GM19455 (cell line): ENCODE measurements around the gene OSBPL10.
"Not testable (repeated sequence)": the region's sequence is repeated elsewhere in the genome, so short reads cannot be mapped to it uniquely, and the experiment has no call there.

Source experiments
- ATAC-seq: cut with Tn5 transposase; IDR thresholded peaks from one replicate; pipeline ENCODE4 v1.9.1; 2021; ENCODE audit not compliant: unreplicated experiment

The OSBPL10 gene

DNA sequence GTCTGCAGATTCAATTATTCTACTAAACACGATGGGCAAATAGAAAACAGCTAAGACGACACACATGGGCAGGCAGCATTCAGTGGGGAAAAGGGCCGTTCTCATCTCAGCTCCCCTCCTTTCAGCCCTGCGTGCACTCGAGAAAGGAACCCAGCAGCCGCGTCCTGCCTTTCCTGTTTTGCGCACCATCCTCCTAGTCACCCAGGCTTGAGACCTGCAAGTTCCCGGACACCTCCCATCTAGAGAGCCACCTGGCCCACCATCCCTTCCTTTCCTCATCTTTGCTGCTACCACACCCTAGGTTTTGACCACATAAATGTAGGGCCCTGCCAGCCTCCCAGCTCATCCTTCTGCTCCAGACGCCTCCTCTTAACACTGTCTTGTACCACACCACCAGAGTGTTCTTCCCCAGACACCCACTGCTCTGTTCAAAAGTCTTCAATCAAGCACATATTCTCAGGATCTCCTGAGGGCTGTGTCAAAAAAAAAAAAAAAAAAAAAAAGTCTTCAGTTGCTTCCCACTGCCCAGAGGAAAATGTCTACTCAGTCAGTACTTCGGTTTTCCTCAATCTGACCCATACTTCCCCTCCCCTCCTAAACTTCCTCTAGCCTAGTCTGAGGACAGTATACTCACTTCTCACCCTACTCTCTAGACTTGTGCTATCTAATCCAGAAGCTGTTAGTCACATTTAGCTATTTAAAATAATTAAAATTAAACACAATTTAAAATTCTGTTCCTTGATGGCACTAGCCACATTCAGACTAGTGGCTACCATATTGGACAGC, 266.4 kb downstream of the OSBPL10 start:
- ATAC-seq, result no peak

DNA sequence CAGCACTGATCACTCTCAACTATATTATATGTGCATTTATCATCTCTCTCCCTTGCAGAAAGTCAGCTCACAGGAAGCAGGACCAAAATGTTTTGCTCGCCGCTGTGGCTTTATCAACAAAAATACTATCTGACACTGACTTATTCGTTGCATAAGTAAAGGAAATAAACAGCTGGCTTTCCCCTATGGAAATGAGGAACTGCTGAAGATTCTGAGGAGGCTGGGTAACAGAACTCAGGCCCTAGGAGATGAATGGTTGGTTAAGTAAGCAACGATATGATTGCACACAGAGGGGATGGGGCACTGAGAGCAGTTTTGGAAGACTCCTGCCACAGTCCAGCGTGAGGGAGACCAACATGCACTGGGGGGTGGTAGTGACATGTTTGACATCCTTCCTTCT, 267.2 kb downstream of the OSBPL10 start:
- no peak for ATAC-seq

DNA sequence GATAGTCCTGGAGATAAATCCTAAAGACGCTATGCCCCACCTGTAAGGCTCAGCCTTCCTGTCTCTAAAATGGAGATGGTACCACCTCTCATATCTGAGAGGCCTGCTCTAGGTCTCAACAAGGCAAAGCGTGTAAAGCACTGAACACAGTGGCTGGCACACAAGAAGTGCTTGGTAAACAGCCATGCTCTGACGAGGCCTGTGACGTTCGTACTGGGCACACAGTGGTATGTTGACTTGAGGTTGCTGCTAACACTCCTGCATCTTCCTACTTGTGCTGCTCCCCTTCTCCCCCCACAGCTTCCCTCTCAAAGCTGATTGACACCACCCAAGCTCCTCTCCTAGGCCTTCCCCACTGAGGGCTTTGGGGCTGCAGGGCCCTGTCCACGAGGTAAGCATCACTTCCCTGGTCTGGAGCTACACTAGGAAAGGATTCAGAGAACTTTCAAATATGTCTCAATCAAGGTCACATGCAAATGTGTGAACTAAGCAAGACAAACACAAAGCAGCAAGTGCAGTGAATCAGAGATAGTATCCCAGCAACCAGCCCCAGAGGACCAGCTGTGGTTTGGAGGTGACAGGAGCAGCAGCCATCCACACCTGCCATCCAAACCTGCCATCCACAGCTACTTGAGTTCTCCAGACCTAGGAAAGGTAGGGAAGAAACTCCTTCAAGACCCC, 270.8 kb downstream of the OSBPL10 start:
- ATAC-seq, result no peak

DNA sequence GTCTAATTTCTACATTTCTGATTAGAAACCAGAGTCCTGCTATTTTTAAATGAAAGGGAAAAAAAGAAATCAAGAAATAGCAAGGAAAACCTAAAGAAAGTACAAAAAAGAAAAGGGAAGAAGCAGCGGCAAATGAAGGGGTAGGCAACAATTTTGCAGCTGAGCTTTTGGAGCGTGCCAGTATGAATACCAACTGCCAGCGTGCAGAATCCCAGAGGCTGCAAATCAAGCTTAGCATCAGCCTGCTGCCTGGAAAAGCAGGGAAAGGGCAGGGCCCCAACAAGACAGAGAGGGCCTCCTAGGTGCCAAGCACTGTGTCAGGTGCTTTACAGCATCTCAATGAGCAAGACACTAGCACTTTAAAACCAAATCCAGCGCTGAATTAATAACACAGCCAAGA, 271.5 kb downstream of the OSBPL10 start:
- ATAC-seq, result no peak

DNA sequence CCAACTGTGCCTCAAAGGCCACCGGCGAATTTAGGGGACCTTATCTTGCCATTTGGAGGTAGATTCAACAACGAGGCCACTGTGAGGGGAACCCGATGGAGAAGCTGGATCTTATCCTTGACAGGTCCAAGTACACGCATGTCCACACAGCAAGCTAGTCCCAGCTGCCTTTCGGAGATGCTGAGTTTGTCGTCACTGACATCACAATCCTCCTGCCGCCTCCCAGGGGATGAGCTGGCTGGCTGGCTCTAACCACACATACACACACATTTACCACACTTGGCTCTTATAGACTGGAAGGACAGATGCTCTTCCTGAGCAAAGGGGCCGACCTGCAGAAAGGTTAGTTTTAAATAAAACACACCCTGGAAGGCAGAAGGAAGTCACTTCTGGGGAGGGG, 272.1 kb downstream of the OSBPL10 start:
- no peak for ATAC-seq

DNA sequence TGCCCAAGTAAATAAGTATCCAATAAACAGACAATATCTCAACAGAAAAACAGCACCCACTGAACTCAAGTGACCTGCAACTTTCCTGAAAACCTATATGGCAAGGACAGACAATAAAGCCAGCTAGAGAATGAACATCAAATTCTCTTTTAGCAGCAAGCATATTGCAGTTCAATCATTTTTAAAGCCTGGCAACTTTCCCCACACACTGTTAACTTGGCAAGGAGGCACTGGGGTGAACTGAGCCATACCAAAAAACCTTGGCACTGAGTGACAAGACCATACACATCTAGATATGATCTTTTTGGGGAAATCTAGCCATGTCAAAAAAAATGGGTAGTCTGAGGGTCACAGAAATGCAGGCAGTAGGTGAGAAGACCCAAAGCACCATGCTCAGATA, 273.8 kb downstream of the OSBPL10 start:
- no peak for ATAC-seq

DNA sequence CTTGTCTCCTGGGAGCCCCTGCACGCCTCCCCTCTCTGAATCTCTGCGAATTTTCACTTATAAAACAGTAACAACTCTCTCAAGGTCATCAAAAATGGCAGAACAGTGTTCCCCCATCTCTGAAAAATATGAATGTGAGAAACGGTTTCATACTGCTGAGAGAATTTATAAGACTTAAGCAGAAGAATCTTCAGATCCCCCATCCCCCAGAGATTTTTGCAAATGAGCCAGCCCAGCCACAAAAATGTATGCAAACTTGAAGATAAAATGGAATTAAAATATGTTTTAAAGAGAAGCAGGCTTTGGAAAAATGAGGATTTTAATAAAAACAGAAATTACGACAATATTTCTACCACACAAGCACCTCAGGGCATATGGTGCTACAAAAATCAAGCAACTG, 275.3 kb downstream of the OSBPL10 start:
- no peak for ATAC-seq

DNA sequence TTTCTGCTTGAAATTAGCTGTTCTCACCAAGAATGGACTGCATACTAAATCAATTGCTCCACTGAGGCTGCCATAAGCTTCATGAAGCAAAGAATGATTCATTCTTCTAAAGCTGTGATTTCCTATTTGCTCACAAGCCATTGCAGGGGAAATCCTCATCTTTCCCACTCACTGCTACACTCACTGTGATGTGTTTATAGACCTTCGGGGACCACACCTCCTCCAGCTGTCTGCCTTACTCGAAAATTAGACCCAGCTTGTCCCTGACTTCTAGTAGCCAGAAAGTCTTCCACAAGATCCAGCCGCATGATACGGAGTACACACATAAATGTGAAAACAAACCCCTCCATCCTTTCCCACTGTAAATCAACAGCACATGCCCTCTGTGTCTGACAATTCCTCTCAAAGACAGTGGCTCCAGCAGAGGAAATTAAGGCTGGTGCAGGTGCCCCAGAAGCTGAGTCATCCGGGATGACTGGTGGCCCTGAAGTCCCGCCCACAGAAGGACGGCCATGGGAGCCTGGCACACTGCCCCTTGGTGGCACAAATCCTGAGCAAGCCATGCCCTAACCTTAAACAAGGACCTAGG, 276.4 kb downstream of the OSBPL10 start:
- no peak for ATAC-seq

DNA sequence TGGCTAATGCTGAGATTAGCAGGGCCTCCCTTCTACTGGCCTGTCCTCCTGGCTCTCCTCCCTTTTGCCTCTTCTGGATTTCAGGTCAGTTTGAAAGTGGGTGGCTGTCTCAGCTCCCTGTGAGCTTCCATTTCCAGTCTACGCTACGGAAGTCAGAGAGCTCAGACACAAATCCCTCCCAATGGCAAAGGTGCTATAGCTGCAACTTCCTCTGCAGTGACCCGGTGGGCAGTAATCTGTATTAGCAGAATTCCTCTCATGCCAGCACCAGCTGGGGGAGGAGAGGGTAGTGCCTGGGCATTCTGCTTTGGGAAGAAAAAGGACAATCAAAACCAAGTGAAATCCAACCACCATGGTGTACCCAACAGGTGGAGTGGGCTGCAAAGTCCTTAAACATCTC, 276.9 kb downstream of the OSBPL10 start:
- no peak for ATAC-seq

DNA sequence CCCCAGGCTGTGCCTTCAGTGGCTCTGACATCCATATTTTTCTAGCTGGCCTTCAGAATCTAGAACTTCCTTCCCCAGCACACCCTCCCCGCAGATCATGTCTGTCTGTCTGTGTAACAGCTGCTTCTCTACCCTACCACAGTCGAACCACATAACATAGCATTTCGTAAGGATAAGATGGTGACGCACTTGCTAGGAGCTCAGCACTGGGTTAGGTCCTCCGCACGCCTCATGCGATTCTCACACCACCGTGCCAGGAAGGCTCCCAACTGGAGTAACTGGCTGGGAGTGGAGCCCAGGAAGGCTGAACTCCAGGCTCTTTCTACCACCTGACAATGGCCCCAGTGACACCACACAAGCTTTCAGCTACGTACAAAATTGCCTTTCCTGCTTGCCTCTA, 279.8 kb downstream of the OSBPL10 start:
- no peak for ATAC-seq

DNA sequence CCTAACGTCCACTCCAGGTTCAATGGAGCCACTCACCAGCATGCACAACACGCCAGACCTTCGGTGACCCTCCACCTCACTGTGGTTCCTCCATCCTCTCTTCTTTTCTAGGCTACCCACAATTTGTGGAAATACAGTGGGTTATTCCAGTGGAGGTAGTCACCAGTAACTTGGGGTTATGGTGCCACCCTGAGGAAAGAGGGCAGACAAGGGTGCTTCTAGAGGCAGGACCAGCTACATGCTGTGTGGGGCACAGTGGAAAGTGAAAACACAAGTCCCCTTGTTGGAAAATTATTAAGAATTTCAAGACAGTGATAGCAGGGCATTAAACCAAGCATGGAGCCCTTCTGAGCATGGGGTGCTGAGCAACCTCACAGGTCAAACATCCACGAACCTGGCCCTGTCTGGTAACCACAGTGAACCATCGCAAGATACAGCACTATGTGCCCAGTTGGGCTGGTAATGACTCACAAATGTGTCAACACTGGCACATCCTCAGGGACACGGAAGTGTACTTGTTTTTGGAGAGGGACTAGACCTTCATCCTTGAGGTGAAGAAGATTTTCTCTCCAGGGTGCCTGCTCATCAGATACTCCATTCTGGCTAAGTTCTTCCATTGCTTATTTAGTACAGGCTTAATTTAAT, 281.6 kb downstream of the OSBPL10 start:
- ATAC-seq, result no peak

DNA sequence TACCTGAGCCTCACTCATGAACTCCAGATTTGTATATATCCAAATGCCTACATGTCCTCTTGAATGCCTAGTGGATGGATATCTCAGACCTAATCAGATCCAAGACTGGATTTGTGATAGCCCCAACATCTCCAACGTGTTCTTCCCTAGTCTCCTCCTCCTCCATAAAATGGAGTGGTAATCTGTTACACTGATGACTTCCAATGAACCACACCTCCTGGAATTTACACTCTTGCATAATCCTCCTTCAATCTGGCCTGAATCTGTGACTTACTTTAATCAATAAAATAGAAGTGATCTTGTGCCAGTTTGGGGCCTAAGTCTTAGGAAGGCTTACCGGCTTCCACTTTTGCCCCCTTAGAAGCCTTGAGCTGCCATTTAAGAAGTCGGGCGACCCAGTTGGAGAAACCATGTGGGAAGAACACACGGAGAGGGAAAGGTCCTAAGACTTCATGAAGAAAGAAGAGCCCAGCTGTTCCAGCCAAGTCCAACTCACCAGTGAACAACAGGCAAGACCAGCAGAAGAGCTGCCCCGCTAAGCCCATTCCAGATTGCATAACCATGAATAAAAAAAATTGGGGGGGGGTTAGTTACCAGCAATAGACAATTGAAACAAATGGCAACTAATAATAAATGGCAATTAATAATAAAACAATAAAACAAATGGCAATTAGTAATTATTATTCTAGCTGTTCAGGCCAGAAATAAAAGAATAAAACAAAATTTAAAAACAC, 284.1 kb downstream of the OSBPL10 start:
- no peak for ATAC-seq

DNA sequence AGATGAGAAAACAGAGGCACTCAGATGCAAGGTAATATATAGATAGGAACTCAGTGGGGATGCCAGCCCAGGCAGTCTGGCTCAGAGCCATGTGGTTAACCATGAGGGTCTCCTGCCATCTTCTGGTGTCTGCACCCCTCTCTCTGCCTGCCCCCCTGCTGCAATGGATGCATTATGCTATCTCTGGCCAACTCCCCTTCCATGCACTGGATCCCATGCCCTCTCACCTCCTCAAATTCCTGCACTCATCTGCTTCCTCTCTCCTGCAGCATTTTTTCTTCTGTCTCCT, 285.1 kb downstream of the OSBPL10 start:
- ATAC-seq, result no peak

DNA sequence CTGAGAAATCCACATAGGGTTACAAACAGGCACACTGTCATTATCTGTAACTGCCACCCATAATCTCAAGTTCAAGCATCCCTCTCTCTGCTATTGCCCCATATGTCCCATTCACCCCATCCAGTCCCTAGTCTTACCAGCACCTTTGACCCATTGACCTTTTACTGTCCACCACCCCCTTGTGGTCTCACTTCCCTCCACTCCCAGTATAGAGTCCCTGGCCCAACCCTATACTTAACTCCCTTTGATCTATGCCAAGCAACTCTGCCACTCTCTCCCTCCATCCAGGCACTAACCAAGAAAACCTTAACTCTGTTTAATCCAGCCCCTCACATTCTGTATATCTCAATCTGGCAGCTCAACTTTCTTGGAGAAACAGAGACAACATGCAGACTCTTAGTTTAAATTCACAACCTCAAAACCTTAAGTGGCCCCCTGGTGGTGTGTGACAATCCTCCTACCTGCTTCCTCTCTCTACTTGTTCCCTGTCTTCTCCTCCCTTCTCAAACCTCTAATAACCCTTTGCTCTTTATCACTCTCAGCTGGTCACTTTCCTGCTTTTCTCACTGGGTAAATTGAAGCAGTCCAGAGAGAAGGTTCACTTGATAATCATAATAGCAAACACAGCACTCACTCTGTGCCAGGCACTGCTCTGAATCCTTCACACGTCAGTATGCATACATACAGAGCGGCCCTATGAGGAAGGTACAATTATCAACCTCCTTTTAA, 285.6 kb downstream of the OSBPL10 start:
- ATAC-seq, result no peak

DNA sequence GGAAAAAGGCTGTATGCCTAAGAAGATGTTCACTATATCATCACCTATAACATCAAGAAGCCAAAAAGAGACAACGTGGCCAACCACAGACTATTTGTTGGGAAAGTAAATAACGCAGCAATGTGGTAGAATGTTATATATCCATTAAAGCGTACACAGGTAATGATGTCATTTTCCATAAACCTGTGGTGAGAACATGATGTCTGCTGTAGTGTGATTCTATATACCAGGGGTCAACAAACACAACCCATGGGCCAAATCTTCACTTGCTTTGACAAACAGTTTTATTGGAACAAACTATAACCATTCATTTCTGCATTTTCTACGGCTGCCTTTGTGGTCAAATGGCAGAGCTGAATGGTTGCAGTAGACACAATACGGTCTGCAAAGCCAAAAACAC, 287.7 kb downstream of the OSBPL10 start:
- no peak for ATAC-seq

DNA sequence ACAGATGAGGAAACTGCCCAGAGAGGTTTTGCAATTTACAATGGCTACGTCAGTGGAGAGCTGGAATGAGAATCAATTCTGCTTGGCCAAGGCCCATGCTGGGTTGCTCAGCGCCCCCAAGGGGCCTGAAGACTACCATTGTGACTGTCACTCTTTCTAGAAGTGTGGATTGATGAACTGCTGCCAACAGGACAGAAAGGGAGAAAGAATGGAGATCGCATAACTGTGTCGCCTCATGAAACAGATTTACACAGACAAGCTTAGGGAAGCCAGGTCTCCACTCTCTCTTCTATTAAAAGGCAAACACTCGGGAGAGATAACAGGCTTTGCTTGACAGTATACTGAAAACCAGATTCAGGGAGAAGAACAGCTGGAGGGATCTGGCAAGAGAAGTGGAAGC, 288.3 kb downstream of the OSBPL10 start:
- no peak for ATAC-seq

DNA sequence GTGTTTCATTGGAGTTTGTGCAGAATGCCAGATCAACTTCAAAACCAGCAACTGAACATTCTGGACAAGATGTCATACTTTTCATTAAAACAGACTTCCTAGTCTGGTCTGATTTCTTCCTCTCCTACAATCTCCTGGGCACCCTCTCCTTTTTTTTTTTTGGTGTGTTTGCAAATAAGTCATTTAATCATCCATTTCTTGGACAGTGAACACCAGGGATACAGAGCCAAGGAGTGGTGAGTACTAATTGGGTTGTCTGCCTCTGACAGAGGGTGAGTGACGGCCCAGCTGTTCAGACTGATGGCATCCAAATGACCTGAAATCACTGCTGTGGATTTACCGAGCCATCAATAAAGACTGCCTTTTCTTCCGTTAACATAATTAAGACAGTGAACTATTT, 290.3 kb downstream of the OSBPL10 start:
- no peak for ATAC-seq

DNA sequence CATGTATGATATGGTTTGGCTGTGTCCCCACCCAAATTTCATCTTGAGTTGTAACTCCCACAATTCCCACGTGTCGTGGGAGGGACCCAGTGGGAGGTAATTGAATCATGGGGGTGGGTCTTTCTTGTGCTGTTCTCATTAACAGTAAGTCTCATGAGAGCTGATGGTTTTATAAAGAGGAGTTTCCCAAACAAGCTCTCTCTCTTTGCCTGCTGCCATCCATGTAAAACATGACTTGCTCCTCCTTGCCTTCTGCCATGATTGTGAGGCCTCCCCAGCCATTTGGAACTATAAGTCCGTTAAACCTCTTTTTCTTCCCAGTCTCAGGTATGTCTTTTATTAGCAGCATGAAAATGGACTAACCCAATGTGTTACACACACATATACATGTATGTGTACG, 291.5 kb downstream of the OSBPL10 start:
- not testable (repeated sequence) for ATAC-seq

DNA sequence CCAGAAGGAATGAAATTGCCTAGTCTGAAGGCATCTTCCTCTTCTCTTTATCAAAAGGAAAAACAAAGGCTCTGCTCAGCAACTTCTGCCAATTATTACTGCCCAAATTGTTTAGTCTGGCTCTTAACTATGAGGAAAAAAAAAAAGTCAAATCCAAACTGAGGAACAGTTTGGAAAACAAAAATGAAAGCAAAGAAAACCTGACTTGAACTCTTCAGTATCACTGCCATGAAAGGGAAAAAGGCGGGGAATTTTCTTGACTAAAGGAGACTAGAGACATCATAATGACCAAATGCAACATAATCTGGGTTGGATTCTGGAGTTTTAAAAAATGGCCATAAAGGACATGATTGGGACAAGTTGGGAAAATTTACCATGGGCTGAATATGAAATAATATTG, 292.1 kb downstream of the OSBPL10 start:
- no peak for ATAC-seq

DNA sequence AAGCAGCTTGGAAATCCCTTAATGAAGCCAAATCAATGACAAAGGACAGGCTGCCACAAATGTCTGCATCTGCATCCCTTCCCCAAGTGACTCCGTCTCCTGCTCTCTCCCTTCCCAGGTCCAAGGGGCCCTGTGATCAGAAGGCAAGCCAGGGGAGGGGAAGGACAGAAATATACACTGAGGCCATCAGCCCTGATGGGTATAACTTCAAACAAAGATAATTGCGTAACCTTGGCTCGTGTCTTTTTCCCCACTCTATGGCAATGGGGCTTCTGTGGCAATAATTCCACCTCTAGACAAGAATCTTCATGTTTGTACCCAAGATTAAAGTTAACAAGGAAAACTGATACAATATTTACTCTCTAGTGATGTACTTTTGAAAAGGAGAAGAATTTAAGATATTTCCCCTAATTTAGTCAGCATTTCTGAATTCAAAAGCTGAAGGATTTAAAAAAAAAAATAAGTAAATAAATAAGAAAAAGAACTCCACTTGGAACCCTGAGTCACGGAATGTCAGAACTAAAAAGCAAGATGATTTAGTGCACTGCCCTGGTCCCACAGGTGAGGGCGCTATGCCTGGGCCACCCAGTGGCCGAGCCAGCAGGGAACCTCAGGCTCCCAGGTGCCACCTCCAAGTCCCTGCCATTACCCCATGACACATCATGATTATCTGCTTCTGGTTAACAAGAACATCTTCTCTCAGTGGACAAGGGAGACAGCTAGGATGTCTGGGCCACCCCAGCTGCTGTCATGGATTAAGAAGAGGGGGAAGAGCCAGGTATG, 293.9 kb downstream of the OSBPL10 start:
- ATAC-seq, result no peak
